ENCODE results near the gene BCS1L. TPM values are rescaled to one million over a fixed set of nuclear protein-coding genes. Genes with fewer than 3 reads are reported as not detected.
A peak's percentile ranks its signal among the peaks of the same experiment; 100 is the strongest.

Gene BCS1L
- total RNA-seq, 1 experiment from 2014 or later = 48.5 TPM

DNA sequence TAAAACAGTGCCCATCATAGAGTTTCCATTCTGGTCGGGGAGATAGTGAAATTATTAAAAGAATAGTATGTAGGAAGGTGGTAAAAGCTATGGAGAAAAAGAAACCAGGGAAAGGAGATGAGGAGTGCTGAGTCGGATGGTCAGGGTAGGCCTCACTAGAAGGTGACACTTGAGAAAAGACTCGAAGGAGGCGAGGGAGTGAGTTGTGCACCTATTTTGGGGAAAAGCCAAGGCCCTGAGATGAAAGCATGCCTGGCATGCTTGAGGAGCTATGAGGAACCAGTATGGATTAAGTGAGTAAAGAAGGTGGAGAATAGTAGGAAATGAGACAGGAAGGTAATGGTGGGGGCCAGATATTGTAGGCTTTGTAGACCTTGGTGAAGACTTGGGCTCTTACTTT is 43.9 kb downstream of the BCS1L start:
- intact Hi-C loops (cut with micrococcal nuclease) = no loop called here
- Histone ChIP-seq H3K4me3 (ENCODE audit: low read length) (no peak overlapping the region), H3K4me1 (ENCODE audit: insufficient read depth, low read length) (no peaks in the 10 kb centered on the region), H3K27me3 (ENCODE audit: low read length) (no peaks in the 10 kb centered on the region), H3K9ac (ENCODE audit: low read length) (no peak overlapping the region), H3K9me2 (replicated peaks; ENCODE audit: low read length) (no peaks in the 10 kb centered on the region), H3K4me2 (ENCODE audit: low read length) (no peak overlapping the region), H3K9me3 (ENCODE audit: low read length) (no peaks in the 10 kb centered on the region), H4K20me1 (ENCODE audit: low read length) (no peaks in the 10 kb centered on the region), H3K79me2 (ENCODE audit: low read length) (no peaks in the 10 kb centered on the region), H2AFZ (ENCODE audit: low read length) (no peak overlapping the region), H3F3A (ENCODE audit: low read length, unreplicated experiment) (no peaks in the 10 kb centered on the region), H3K27ac (ENCODE audit: low read length) (no peak overlapping the region), H3K36me3 (ENCODE audit: low read depth, low read length) (peaks cover 4% of the 10 kb centered on the region; the same call in 1 of the 2 replicates)
- no peak for ATAC-seq
- POLR2A ChIA-PET (ENCODE audit: unreplicated experiment) = no interaction called here
- no peak for TF ChIP-seq EZH2 (IDR thresholded peaks at IDR 0.05; ENCODE audit: low read length, unreplicated experiment)
- TF ChIP-seq EZH2phosphoT487 (IDR thresholded peaks at IDR 0.05; ENCODE audit: borderline replicate concordance, low read length) = no peak
- CTCF ChIA-PET = no interaction called here
- DNase-seq = no peak
- BruUV-seq (replicated peaks) = no TSS peak

DNA sequence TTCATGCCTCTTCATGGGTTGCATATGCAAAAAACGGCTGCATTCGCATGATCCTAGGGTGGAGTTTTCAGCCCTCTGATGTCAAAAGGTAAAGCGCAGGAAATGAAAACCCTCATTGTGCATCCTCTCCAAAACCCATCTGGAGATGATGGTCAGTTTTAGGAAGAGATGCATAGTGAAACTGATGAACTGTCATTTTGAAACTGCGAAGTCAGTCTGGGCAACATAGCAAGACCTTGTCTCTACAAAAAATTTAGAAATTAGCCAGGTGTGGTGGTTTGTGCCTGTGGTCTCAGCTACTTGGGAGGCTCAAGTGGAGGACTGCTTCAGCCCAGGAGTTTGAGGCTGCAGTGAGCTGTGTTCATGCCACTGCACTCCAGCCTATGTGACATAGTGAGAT is 48.6 kb downstream of the BCS1L start:
- Histone ChIP-seq H3K36me3 (ENCODE audit: low read depth, low read length) (no peaks in the 10 kb centered on the region), H3K4me2 (ENCODE audit: low read length) (no peak overlapping the region), H3K27ac (ENCODE audit: low read length) (no peak overlapping the region), H3K9me3 (ENCODE audit: low read length) (no peaks in the 10 kb centered on the region), H3K4me3 (ENCODE audit: low read length) (no peak overlapping the region), H3K4me1 (ENCODE audit: insufficient read depth, low read length) (peaks cover 12% of the 10 kb centered on the region), H3K27me3 (ENCODE audit: low read length) (no peaks in the 10 kb centered on the region), H4K20me1 (ENCODE audit: low read length) (peaks cover 5% of the 10 kb centered on the region; the same call in 1 of the 2 replicates), H3F3A (ENCODE audit: low read length, unreplicated experiment) (no peaks in the 10 kb centered on the region), H2AFZ (ENCODE audit: low read length) (no peak overlapping the region), H3K79me2 (ENCODE audit: low read length) (peaks cover 23% of the 10 kb centered on the region), H3K9ac (ENCODE audit: low read length) (no peak overlapping the region), H3K9me2 (replicated peaks; ENCODE audit: low read length) (no peaks in the 10 kb centered on the region)
- DNase-seq (no peak), ATAC-seq (no peak)
- intact Hi-C loops (cut with micrococcal nuclease) = no loop called here
- ChIA-PET POLR2A (ENCODE audit: unreplicated experiment) (interaction anchor here (0.6 kb wide), 1 partner anchor 241 kb away, joined by 12 read pairs; no protein-coding TSS in a partner anchor), CTCF (interaction anchor here (0.6 kb wide), 1 partner anchor 272 kb away, joined by 8 read pairs; no protein-coding TSS in a partner anchor)
- TF ChIP-seq EZH2 (IDR thresholded peaks at IDR 0.05; ENCODE audit: low read length, unreplicated experiment) = no peak
- TF ChIP-seq EZH2phosphoT487 (IDR thresholded peaks at IDR 0.05; ENCODE audit: borderline replicate concordance, low read length) = no peak
- TF ChIP-seq CTCF (conservative IDR thresholded peaks at IDR 0.05; ENCODE audit: low read depth, low read length) = no peak
- no TSS peak for BruUV-seq (replicated peaks)

- Histone ChIP-seq H3F3A (ENCODE audit: low read length, unreplicated experiment) (no peaks in the 10 kb centered on the region), H3K9me2 (replicated peaks; ENCODE audit: low read length) (no peaks in the 10 kb centered on the region), H3K4me1 (ENCODE audit: insufficient read depth, low read length) (peaks cover 13% of the 10 kb centered on the region), H3K27me3 (ENCODE audit: low read length) (no peaks in the 10 kb centered on the region), H3K79me2 (ENCODE audit: low read length) (peaks cover 40% of the 10 kb centered on the region), H3K4me2 (ENCODE audit: low read length) (no peak overlapping the region), H3K4me3 (ENCODE audit: low read length) (no peak overlapping the region), H3K36me3 (ENCODE audit: low read depth, low read length) (no peaks in the 10 kb centered on the region), H3K27ac (ENCODE audit: low read length) (no peak overlapping the region), H2AFZ (ENCODE audit: low read length) (peak overlapping the region; percentile 40; the same call in 1 of the 2 replicates), H4K20me1 (ENCODE audit: low read length) (peaks cover 5% of the 10 kb centered on the region; the same call in 1 of the 2 replicates), H3K9ac (ENCODE audit: low read length) (no peak overlapping the region), H3K9me3 (ENCODE audit: low read length) (no peaks in the 10 kb centered on the region)
- no peak for TF ChIP-seq EZH2phosphoT487 (IDR thresholded peaks at IDR 0.05; ENCODE audit: borderline replicate concordance, low read length)
- TF ChIP-seq CTCF (conservative IDR thresholded peaks at IDR 0.05; ENCODE audit: low read depth, low read length) = no peak
- TF ChIP-seq EZH2 (IDR thresholded peaks at IDR 0.05; ENCODE audit: low read length, unreplicated experiment) = no peak
- DNase-seq (no peak), ATAC-seq (no peak)
- intact Hi-C loops (cut with micrococcal nuclease) = loop anchor here (2.0 to 5.0 kb wide), 3 partner anchors 21 to 72 kb away; partner anchors contain the start of genes BCS1L, CYP27A1 and ZNF142
- ChIA-PET POLR2A (ENCODE audit: unreplicated experiment) (interaction anchor here (0.6 kb wide), 2 partner anchors 18 to 39 kb away, joined by 4 to 9 read pairs; no protein-coding TSS in a partner anchor), CTCF (interaction anchor here (0.6 to 1.6 kb wide), 4 partner anchors 18 to 789 kb away, joined by 3 to 5 read pairs (median 4); partner anchors contain the start of genes BCS1L, GMPPA and ZNF142)
- BruUV-seq (replicated peaks) = no TSS peak
Measured at GRCh38 chr2:218709908-218710307, 50.4 kb downstream of the BCS1L start.

All from PC-3 (cell line).